ENCODE measurements around the gene HMGCR. TPM values are rescaled to one million over a fixed set of nuclear protein-coding genes. Genes with fewer than 3 reads are reported as not detected.
"Not testable (repeated sequence)": the region's sequence is repeated elsewhere in the genome, so short reads cannot be mapped to it uniquely, and the experiment has no call there.

Gene HMGCR
- polyA plus RNA-seq, 1 of the 3 experiments (the other 2 are of a cell fraction), result 8.2 TPM

DNA sequence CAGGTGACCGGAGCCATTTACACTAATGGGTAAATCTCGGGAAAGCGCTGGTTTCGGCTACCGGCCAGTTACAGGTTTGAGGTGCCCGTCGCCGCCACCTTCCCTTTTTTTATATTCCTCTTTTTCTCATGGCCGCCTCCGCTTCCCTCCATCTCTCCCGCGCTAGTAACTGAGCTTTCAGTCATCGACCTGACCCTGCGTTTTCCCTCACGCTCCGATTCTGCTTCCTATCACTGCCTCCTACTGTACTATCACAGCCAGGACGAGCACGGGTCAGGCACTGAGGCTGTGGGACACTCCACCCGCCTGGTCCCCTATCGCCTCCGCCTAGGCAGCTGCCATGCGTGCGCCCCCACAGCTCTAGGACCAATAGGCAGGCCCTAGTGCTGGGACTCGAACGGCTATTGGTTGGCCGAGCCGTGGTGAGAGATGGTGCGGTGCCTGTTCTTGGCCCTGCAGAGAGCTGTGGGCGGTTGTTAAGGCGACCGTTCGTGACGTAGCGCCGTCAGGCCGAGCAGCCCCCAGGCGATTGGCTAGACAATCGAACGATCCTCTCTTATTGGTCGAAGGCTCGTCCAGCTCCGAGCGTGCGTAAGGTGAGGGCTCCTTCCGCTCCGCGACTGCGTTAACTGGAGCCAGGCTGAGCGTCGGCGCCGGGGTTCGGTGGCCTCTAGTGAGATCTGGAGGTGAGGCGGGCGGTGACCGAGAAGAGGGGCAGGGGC is at the start of gene HMGCR (continued):
- TF ChIP-seq USF1 (IDR thresholded peaks at IDR 0.05; ENCODE audit: borderline replicate concordance, low read depth) (no peak), NFIC (IDR thresholded peaks at IDR 0.05; ENCODE audit: borderline replicate concordance) (no peak; the same call in 1 of the 2 replicates), GABPA (IDR thresholded peaks at IDR 0.05; ENCODE audit: low read depth) (no peak), YY1 (IDR thresholded peaks at IDR 0.05; ENCODE audit: low read depth) (peak; percentile 72; the same call in 1 of the 2 replicates), SIN3A (IDR thresholded peaks at IDR 0.05; ENCODE audit: borderline replicate concordance, low read depth, low read length) (no peak), SMC3 (IDR thresholded peaks at IDR 0.05; ENCODE audit: low read depth, low read length) (peak; percentile 37; the same call in 1 of the 2 replicates), MAX (IDR thresholded peaks at IDR 0.05; ENCODE audit: low read depth) (peak; percentile 91)
- TF ChIP-seq, protein P1, sequence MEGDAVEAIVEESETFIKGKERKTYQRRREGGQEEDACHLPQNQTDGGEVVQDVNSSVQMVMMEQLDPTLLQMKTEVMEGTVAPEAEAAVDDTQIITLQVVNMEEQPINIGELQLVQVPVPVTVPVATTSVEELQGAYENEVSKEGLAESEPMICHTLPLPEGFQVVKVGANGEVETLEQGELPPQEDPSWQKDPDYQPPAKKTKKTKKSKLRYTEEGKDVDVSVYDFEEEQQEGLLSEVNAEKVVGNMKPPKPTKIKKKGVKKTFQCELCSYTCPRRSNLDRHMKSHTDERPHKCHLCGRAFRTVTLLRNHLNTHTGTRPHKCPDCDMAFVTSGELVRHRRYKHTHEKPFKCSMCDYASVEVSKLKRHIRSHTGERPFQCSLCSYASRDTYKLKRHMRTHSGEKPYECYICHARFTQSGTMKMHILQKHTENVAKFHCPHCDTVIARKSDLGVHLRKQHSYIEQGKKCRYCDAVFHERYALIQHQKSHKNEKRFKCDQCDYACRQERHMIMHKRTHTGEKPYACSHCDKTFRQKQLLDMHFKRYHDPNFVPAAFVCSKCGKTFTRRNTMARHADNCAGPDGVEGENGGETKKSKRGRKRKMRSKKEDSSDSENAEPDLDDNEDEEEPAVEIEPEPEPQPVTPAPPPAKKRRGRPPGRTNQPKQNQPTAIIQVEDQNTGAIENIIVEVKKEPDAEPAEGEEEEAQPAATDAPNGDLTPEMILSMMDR (IDR thresholded peaks at IDR 0.05), result peak; percentile 39
- TF ChIP-seq, protein P2, sequence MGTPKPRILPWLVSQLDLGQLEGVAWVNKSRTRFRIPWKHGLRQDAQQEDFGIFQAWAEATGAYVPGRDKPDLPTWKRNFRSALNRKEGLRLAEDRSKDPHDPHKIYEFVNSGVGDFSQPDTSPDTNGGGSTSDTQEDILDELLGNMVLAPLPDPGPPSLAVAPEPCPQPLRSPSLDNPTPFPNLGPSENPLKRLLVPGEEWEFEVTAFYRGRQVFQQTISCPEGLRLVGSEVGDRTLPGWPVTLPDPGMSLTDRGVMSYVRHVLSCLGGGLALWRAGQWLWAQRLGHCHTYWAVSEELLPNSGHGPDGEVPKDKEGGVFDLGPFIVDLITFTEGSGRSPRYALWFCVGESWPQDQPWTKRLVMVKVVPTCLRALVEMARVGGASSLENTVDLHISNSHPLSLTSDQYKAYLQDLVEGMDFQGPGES (IDR thresholded peaks at IDR 0.05; ENCODE audit: low read depth, low read length), result peak; percentile 58

DNA sequence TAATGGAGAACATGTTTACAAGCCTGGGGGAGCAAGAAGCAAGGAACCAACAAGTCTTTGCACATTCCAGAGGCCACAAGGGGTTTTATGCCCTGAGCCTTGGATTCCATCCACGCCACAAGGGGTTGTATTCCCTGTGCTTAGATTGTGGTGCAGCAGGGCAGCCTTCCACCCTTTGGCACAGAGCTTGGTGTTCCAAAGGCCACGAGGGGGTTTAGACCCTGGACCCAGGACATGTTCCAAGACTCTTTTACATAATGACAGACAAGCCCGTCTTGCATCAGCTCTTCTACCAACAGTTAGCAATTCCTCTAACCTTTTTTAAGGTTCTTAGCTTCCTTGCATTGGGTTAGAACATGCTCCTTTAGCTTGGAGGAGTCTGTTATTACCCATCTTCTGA is 45.2 kb upstream of the HMGCR start:
- H4K20me1 ChIP-seq (ENCODE audit: insufficient read depth); H3K9me2 ChIP-seq; H3K4me3 ChIP-seq (ENCODE audit: low read depth in 2 of 2, low read length in 1 of 2); POLR2A ChIA-PET; CTCF ChIA-PET; H3F3A ChIP-seq (replicated peaks; ENCODE audit: insufficient read depth); DNase-seq; H3K4me2 ChIP-seq; H2AFZ ChIP-seq (ENCODE audit: low read depth); H3K4me1 ChIP-seq (ENCODE audit: control insufficient read depth in 1 of 2, insufficient read depth in 2 of 2, low read depth in 1 of 2, low read length in 1 of 2); H3K36me3 ChIP-seq (replicated peaks in 1 of 2; ENCODE audit: control insufficient read depth in 1 of 2, insufficient read depth in 2 of 2, low read length in 1 of 2); H3K9me3 ChIP-seq; H3K79me2 ChIP-seq (ENCODE audit: insufficient read depth); H3K27ac ChIP-seq (ENCODE audit: low read depth in 2 of 2, low read length in 1 of 2); H3K9ac ChIP-seq; H3K27me3 ChIP-seq (ENCODE audit: insufficient read depth): not testable (repeated sequence)
- WGBS (ENCODE audit: low lambda C conversion rate), result 9% methylated on average over 3 of the region's 3 CpGs

GRCh38 chr5:75300084-75300483 is 36.9 kb upstream of the HMGCR start:
- no peak overlapping the region for H3K4me2 ChIP-seq
- POLR2A ChIA-PET, result no interaction called here

More at GRCh38 chr5:75300084-75300483, 36.9 kb upstream of the HMGCR start:
- H2AFZ ChIP-seq (ENCODE audit: low read depth), result no peak overlapping the region
- peaks cover 0 to 4% of the 10 kb centered on the region in 2 experiments; a peak in 1 of 4 replicates for H3K4me1 ChIP-seq (ENCODE audit: control insufficient read depth in 1 of 2, insufficient read depth in 2 of 2, low read depth in 1 of 2, low read length in 1 of 2)
- H3K36me3 ChIP-seq (replicated peaks in 1 of 2; ENCODE audit: control insufficient read depth in 1 of 2, insufficient read depth in 2 of 2, low read length in 1 of 2), result no peaks in the 10 kb centered on the region
- H3K9me3 ChIP-seq, result peaks cover 7% of the 10 kb centered on the region; the same call in 1 of the 2 replicates
- TF ChIP-seq EP300 (IDR thresholded peaks at IDR 0.05; ENCODE audit: borderline replicate concordance in 1 of 2, low read depth in 1 of 2, low read length in 1 of 2) (no peak), EZH2phosphoT487 (IDR thresholded peaks at IDR 0.05; ENCODE audit: borderline replicate concordance, low read depth) (no peak)
- no peaks in the 10 kb centered on the region for H3F3A ChIP-seq (replicated peaks; ENCODE audit: insufficient read depth)
- no peak for DNase-seq
- no peak overlapping the region for H3K9ac ChIP-seq
- no peaks in the 10 kb centered on the region for H3K27me3 ChIP-seq (ENCODE audit: insufficient read depth)
- H3K79me2 ChIP-seq (ENCODE audit: insufficient read depth), result no peaks in the 10 kb centered on the region
- CTCF ChIA-PET, result no interaction called here
- H3K9me2 ChIP-seq, result no peaks in the 10 kb centered on the region
- no peak overlapping the region for H3K4me3 ChIP-seq (ENCODE audit: low read depth in 2 of 2, low read length in 1 of 2)
- no peaks in the 10 kb centered on the region for H4K20me1 ChIP-seq (ENCODE audit: insufficient read depth)
- H3K27ac ChIP-seq (ENCODE audit: low read depth in 2 of 2, low read length in 1 of 2), result no peak overlapping the region
